HG02798 (cell line): ENCODE data around the gene TTLL11.
"Not testable (repeated sequence)": the region's sequence is repeated elsewhere in the genome, so short reads cannot be mapped to it uniquely, and the experiment has no call there.

ENCODE experiments used
- ATAC-seq: cut with Tn5 transposase; IDR thresholded peaks from one replicate; pipeline ENCODE4 v1.9.1; 2021; ENCODE audit warnings: mild to moderate bottlenecking; ENCODE audit not compliant: unreplicated experiment, poor library complexity

The TTLL11 gene

GRCh38 chr9:121921444-121921843 lies 171.7 kb downstream of the TTLL11 start:
- ATAC-seq: no peak

GRCh38 chr9:121917375-121918335 lies 175.5 kb downstream of the TTLL11 start:
- ATAC-seq: no peak

- no peak for ATAC-seq
Measured at GRCh38 chr9:121915304-121915625, 177.8 kb downstream of the TTLL11 start.

DNA sequence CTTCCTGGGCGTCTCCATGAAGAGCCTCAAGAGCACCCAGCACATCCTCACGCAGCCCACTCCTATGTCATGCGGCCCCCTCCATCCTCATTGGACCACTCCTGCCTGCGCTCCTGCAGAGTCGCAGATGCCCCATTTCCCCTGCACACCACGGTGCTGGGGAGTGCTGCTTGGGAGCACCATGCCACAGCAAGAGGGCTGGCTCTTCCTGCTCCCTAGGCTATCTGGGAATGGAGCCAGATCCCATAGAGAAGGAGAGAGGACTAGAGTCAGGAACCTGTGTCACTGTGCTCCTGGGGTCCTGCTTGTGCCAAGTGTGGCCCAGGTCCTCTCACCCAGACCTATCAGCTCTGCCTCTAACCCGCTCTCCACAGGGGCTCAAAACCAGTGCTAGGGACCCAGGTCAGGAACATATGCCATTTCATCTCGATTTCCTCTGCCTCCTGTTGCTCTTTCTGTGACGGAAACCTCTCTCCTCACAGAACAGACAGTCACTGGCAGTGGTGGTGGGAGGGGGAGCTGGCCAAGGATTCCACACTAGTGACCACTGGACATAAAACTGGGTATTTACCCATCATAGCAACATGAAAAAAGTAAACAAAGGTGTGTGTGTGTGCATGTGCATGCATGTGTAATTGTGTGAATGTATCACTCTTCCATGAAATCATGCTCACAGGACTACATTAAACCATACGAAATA lies 178.4 kb downstream of the TTLL11 start:
- no peak for ATAC-seq

GRCh38 chr9:121914017-121914595 lies 179.0 kb downstream of the TTLL11 start:
- ATAC-seq: no peak

GRCh38 chr9:121912812-121913627 lies 180.1 kb downstream of the TTLL11 start:
- no peak for ATAC-seq

DNA sequence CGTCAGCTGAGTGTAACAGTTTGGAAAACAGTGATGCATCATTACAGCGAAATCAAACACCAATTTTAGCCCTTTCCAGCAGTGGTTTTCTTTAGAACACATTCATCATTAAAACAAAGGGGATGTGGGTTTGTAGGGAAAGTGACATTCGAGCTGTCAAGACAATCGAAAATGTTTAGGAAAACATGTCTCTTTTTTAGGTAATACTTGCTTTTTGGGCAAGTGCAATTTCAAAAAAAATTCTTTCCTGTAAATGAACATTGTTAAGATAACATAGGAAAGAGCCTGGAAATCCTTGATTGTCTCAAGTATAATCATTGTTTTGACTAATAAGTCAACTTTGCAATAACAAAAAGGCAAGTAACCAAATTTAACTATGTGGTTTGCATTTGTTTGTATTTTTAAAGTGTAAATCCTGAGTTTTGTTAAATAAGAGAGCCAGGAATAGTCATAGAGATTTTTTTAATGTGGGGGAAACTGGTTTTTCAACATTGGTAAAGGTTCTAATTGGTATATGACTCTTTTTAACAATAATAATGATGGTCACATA lies 182.5 kb downstream of the TTLL11 start:
- no peak for ATAC-seq

DNA sequence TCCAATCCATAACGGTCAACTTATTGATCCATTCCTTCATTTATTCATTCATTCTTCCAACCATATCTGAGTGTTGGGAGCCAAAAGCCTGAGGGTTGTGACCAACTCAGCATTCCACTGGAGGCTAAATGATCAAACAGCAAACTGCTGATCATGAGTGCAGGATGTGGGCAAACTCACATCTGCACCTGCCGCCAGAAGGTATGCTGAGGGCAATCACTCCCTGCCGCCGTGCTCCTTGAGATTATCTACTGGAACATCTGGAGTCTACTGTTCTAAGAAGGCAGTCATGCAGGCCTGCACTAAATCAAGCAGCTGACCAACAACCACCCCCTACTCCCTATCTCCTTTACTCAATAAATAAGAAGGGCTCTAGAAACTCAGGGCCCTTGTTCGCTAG lies 184.0 kb downstream of the TTLL11 start:
- no peak for ATAC-seq

DNA sequence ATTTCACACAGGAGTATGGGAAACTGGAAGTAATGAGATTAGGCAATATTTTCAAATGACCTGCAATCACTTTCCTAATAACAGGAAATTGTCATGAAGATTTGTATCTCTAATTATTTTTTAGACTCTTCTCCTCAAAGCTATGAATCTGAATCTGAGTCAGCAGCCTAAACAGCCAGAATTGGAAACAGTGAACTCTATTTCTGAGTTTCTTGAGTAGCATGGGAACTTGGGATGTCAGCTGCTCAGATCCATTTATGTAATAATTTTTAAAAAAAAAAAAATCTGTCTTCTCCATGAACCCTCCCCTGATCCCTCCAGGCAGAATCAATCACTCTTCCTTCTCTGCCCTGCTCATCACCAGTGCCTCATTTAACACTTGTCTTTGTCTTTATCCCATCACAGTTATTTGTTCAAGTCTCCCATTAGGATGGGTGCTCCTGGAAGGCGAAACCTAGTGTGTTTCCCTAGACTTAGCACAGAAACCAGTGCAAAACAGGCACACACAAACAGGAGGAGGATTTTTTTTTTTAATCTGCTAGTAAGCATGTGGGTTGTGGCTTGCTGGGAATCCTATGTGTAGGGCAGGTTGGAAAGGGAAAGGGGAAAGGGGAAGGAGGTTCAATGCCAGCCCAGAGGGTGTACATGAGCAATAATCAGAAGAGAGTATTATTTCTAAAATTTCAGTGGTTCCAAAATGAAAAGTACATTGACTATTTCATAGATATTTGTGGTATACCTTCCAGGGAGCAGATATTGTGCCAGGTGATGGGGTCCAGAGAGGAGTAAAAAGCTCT lies 186.8 kb downstream of the TTLL11 start:
- no peak for ATAC-seq

- no peak for ATAC-seq
Measured at GRCh38 chr9:121902461-121903135, 190.5 kb downstream of the TTLL11 start.

DNA sequence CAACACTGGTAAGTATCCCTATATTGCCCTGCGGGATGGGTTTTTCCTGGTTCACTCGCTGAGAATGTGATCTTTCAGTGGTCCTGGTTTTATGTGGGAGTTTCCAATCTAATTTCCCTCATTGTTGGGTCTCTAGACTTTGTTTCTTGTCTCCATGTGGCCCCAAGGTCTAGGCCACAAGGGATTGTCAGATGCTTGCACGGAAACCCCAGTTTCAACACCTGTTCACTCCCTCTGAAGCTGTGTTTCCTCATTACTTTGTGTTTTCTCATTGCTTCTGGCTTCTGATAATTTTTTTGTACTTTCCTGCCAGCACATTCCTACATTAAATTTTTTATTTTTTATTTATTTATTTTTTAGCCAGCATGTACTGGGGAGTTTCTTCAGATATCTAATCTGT lies 191.5 kb downstream of the TTLL11 start:
- no peak for ATAC-seq

- ATAC-seq: no peak
Measured at GRCh38 chr9:121900163-121900562, 192.9 kb downstream of the TTLL11 start.

- ATAC-seq: no peak
Measured at GRCh38 chr9:121898856-121899255, 194.3 kb downstream of the TTLL11 start.

DNA sequence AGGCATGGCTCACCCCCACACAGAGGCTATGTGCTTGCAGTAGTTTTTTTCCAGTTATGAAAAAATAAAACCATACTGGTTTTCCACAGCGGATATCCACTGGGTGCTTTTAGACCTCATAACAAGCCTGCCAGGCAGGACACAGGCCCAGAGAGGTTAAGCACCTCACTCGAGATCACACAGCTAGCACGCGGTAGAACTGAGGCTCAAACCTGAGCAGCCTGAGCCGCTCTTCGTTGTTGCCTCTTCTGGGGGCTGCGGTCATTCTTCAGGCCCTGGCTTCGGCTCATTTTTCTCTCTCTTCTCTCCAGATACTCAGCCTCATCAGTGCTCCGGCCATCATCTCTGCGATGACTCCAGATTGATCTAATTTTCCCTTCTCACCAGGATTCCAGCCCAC lies 196.0 kb downstream of the TTLL11 start:
- ATAC-seq: no peak

DNA sequence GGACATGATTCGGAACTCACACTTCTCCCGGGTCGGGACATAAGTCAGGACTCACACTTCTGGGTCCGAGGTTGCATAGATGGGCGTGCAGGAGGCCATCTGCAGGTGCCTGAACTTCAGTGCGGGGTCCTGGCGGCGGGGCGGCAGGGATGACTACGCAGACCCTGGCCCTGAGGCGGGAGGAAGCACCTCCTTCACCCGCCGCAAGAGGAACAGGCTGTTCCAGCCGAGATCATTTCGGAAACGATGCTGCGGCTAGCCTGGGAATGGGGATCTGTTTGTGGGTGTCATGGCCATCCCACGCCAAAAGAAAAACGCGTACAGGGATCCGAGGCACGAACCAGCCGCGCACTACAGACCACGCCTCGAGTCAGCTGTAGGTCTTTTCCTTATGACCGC lies 196.6 kb downstream of the TTLL11 start:
- no peak for ATAC-seq

DNA sequence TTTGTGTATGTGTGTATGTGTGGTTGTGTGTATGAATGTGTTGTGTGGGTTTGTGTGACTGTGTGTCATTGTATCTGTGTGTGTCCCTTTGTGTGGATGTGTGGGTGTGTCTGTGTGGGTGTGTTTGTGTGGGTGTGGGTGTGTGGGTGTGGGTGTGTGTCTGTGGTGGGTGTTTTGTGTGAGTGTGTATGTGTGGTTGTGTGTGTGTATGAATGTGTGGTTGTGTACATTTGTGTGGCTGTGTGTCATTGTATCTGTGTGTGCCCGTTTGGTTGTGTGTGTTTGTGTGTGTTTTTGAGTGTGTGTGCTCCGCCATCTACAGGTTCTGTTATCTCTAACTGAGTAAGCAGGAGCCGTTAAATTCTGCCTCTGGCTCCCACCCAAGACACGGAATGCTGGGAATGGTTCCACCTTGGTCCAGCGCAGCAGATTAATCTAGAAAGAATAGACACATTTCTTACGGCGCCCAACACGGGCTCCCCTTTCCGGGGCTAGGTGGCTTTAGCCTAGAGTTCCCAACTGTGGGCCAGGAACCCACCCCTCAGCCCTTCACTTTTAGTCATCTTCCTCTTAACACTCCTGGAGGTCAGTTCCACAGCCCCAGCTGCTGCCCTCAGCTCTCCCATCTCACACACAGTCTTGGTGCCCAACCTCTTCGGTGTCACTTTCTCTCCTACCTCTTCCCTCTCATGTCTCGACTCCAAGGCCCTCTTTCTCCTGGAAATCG lies 197.1 kb downstream of the TTLL11 start:
- no peak for ATAC-seq

DNA sequence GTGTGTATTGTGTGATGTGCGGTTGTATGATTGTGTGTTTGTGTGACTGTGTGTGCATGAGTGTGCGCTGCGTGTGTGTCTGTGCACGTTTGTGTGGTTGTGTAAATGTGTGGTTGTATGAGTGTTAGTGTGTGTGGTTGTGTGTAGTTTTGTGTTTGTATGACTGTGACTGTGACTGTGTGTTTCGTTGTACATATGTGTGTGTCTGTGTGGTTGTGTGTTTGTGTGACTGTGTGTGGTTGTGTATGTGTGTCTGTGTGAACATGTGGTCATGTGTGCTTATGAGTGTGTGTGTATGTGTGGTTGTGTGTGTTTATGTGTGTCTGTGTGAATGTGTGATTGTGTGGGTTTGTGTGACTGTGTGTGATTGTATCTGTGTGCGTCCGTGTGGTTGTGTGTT lies 197.8 kb downstream of the TTLL11 start:
- ATAC-seq: no peak

DNA sequence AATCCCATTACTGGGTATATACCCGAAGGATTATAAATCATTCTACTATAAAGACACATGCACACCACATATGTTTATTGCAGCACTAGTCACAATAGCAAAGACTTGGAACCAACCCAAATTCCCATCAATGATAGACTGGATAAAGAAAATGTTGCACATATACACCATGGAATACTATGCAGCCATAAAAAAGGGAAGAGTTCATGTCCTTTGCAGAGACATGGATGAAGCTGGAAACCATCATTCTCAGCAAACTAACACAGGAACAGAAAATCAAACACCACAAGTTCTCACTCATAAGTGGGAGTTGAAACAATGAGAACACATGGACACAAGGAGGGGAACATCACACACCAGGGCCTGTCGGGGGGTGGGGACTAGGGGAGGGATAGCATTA lies 198.7 kb downstream of the TTLL11 start:
- not testable (repeated sequence) for ATAC-seq
